Activated CD4-positive, alpha-beta T cell treated with anti-CD3 and anti-CD28 coated beads, Interleukin-2, Interleukin-4, amounts not matched to agents 100 ng/mL and 50 ng/mL, durations not matched to agents 16 hours and 8 hours (primary cell): ENCODE measurements around the gene HIGD1A.
A peak's percentile ranks its signal among the peaks of the same experiment; 100 is the strongest.

Experiments used
- DNase-seq: peaks from one replicate; pipeline ENCODE4 v3.0.0-alpha.2; 2020; ENCODE audit warnings: low spot score

HIGD1A gene

DNA sequence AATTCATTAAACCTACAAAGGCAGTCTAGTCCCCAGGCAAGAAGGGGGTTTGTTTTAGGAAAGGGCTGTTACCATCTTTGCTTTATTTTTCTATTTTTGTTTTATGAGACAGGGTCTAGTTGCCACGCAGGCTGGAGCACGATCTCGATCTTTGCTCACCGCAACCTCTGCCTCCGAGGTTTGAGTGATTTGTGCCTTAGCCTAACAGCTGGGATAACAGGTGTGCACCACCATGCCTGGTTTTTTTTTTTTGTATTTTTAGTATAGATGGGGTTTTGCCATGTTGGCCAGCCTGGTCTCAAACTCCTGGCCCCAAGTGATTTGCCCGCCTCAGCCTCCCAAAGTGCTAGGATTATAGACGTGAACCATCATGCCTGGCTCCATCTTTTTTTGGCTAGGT is 4.9 kb downstream of the HIGD1A start:
- DNase-seq = no peak

DNA sequence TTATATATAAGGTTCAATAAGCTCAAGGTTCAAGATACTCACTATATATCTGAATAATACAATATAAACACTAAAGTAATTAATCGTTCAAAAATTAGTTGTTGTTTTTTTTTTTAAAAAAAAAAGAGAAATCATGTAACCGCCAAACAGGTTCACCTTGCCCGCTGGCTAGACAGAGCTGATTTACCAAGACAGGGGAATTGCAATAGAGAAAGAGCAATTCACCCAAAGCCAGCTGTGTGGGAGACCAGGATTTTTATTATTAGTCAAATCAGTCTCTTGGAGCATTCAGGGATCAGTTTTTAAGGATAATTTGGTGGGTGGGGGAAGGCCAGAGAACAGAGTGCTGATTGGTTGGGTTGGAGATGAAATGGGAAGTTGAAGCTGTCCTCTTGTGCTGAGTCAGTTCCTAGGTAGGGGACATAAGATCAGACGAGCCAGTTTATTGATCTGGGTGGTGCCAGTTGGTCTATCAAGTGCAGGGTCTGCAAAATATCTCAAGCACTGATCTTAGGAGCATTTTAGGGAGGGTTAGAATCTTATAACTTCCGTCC is 7.9 kb downstream of the HIGD1A start:
- no peak for DNase-seq

DNA sequence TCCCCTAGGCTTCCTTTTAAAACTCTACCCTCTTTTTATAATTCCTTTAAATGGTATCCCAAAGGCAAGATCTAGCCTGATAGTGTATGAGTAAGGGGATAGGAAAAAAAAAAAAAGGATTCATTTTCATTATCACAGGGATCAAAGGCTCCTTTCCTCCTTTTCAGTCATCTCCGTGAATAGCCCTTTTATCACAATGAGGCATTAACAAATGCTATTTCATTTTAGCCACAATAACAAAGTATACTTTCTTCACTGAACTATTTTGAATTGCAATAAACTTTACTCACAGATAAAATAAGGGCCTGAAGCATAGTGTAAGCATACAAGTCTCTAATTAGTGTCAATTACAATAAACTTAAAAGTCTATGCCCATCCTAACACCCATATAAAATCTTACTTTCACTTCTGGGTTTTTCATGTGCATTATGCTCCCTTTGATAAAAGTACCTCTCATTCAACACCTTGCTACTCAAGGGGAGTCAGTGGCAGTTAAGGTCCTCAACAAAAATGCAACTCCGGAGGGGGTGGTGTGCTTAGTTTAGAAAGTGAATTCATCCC is 8.6 kb downstream of the HIGD1A start:
- no peak for DNase-seq

DNA sequence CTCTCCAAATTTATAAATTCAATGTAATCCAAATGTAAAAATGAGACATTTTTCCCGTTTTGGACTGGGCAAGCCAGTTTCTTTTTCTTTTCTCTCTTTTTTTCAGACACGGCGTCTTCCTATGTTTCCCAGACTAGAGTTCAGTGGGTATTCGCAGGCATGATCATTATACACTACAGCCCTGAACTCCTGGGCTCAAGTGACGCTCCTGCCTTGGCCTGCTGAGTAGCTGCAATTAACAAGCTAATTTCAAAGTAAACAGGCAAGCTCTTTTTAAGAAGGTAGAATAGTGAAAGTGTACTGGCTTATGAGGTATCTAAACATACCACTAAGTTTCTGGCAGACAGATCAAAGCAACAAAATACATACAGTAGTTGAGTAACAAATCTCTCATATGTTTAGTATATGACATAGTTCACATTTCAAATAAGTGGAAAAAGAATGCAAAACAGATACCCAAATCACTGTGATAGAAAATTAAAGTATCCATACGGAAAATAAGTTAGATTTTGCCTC is 13.5 kb downstream of the HIGD1A start:
- no peak for DNase-seq

DNA sequence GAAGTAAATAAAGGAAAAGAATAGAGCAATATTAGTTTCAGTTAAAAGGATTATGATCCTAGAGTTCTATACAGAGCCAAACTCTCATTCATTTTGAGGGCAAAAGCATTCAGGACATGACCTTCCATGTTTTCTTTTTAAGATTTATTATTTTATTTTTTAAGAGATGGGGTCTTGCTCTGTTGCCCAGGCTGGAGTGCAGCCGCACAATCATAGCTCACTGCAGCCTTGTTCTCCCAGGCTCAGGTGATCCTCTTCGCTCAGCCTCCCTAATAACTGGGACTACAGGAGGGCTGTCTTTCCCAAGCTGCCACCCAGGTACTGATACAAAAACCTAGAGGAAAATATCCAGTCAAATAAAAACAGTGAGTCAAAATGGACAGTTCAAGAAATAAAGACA is 17.7 kb downstream of the HIGD1A start:
- DNase-seq = no peak

DNA sequence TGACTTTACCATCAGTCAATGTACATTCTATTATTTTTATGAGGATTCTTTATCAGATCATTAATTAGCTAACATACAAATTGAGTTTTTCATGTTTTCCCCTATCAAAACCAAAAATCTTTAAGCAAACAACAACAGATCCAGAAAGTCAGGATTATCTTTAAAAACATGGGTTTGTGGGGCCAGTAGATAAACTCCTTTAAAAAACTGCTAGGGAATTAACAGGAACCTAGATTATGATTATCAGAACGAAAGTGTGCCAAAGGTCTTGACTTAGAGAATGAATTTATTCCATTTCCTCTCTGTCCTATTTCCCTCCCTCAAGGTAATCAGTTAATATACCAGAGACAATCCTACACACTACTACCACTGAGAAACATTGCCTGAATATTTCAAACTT is 18.1 kb downstream of the HIGD1A start:
- DNase-seq = no peak

DNA sequence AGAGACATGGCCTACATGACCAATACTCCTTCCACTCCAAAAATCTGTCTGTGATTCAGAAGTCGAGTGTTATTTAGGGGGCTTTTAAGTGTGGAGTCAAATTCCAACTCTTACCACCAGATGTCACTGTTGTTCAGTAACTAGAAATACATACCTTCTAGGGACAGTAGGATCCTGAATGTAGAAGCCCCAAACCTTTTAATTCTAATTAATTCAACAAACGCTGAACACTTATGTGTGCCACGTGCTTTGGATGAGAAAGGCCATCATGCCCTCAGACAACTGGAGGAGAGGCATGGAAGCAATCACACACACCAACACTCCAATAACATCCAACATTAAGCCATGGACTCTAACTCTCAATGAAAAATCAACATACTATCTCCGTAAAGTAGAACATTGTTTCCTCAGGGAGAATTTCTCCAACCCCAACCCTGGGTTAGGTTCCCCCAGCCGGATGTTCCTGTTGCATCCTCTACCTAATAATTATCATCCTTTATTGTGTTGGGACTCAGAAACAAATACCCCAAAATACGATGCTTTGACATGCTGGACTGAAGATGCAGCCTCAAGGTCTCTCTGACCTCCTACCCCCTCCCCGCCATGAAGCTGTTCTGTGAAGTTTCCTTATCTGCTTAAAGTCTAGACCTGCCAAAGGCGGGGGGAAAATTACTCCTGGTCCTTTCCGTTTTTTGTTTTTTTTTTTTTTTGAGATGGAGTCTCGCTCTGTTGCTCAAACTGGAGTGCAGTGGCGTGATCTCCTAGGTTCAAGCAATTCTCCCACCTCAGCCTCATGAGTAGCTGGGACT is 23.2 kb downstream of the HIGD1A start:
- peak; percentile 68 for DNase-seq

DNA sequence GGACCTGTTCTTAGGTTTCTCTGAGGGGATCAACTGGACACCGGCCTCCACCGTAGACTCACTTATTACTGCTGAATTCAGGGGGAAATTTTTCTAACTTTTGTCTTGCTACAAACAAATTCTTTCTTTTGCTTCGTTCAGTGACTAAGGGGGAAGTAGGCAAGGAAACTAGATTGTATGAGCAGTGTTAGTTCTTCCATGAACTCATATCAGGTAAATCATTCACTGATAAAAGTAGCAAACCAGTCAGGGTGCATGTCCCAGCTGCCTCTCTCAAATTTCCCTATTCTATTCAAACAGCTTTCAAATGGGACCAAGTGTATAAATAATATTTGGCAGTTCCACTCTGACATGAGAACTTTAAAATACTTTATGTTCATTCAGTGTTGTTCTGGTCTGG is 23.9 kb downstream of the HIGD1A start:
- no peak for DNase-seq

DNA sequence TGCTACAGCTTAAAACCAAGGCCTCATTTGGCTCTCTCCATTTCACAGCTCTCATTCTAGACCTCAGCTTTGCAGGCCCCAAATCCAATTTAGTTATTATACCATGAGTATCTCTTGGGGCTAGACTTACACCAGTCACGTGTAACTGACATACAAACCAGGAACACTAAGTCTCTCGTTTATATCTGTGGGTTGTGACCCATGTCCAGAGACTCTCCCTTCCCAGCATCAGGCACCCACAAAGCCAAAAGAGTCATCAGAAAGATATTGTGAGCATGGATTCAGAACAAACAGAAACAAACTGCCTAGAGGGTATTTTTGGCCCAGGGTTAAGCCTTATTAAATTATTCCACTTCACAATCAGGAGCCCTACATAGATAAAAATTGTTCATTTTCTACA is 25.6 kb downstream of the HIGD1A start:
- DNase-seq = no peak

DNA sequence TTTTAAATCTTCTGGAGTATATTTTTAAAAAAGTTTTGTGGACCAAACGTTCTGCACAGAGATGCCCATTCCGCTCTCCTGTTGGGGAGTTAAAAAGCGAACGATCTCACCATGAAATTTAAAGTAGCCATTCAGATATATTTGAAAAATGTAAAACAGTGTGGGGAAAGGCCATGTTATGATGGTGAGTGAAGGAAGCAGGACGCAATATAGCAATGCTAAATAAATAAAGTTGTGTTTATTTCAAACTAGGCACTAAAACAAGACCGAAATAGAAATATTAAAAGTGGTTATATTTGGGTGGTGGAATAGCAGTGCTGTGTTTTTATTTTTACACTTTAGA is 30.9 kb downstream of the HIGD1A start:
- no peak for DNase-seq

DNA sequence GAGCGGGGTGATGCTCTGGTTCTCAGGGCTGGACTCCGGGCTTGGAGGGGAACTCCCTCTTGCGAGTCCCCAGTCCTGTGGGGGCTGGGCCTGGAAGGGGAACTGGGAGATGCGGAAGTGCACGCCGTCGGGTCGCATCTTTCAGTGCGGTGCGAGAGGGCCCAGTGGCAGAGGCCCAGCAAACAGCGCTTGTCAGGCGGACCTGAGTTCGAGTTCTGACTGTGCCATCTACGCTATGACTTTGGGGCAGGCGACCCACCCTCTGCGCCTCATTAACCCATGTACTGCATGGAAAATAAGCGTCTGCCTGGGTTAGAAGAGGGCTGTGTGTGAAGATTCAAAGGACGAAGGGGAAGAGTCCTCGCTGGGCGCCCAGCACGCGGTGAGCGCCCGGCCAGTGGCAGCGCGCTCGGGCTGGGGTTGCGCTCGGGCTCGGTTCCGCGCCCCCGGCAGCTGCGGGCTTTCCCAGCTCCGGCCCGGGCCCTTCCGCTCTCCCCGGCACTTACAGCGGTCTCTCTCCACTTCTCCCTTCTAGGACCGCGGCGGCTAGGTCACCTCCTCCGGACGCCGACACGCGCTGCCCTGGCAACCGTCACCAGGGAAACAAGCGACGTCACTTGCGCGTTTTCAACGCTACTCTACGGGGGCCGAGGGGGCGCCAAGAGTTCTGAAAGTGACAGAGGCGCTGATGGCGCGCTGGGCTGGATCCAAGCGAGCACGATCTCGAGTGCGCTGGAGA is 31.5 kb downstream of the HIGD1A start, which contains the start of gene CCDC13:
Gene CCDC13 (minus strand): TSS at position 584 of the 739 bp plus-strand sequence. CDS start 14,908 bp downstream, outside the sequence.
- peak; percentile 92 for DNase-seq

DNA sequence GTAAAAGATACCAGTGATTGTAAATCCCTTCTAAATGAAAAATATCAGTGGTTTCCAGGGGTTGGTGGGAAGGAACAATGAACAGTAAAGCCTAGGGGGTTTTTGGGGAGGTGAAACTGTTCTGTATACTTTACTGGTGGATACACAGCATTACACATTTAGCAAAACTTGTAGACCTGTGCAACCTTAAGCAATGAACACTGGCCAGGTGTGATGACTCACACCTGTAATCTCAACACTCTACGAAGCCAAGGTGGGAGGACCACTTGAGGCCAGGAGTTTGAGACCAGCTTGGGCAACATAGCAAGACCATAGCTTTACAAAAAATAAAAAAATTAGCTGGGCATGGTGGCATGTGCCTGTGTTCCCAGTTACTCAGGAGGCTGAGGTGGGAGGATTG is 33.0 kb downstream of the HIGD1A start:
- no peak for DNase-seq

DNA sequence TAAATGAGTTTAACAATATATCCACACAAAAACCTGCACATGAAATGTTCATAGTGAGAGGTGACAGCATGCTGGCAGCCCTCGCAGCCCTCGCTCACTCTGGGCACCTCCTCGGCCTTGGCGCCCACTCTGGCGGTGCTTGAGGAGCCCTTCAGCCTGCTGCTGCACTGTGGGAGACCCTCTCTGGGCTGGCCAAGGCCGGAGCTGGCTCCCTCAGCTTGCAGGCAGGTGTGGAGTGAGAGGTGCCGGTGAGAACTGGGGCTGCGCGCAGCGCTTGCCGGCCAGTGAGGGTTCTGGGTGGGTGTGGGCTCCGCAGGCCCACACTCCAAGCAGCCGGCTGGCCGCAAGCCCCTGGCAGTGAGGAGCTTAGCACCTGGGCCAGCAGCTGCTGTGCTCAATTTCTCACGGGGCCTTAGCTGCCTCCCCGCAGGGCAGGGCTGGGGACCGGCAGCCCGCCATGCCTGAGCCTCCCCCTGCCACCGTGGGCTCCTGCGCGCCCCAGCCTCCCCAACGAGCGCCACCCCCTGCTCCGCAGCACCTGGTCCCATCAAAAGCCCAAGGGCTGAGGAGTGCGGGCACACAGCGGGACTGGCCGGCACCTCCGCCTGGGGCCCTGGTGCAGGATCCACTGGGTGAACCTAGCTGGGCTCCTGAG is 34.7 kb downstream of the HIGD1A start:
- DNase-seq = no peak

DNA sequence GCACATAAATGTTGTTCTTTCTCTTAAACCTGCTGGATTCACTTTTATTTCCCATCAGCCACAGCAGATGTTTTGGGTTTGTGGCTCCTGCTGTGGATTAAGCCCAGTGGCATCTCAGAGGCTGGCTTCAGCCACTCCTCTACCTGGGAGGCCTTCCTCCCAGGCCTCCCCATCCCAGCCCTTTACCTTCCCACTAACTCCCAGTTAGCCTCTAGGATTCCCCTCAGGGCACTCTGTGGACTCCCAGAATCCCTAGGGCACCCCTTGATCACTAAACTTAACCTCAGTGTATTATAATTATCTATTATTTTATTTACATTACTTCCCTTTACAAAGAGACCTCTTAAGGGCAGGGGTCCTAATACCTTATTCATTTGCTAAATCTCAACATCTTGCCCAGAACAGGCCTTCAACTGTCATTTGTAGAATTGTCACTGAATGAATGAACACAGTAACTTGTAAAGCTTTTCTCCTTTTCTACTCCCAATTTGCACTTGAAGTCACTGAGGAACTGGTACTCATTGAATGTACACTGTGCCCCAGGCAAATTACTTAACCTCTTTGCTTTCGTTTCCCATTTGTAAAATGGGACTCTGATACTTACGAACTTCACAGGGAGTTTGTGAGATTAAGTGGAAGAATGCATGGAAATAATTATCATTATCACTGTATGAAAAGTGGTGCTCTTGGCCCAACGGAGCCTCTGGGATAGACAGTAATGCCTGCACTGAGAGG is 39.6 kb downstream of the HIGD1A start:
- no peak for DNase-seq

DNA sequence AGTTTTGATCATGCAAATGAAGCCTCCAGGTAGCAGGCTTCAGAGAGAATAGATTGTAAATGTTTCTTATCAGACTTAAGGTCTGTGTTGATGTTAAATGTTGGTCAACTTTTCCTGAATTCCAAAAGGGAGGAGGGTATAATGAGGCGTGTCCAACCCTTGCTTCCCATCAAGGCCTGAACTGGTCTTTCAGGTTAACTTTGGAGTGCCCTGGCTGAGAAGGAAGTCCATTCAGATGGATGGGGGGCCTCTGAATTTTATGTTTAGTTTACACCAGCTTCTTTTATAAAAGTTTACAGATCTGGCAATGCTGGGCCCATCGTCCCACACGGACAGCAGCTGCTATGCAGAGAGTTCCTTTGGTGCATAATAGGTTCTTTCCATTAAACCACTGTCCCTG is 40.2 kb downstream of the HIGD1A start:
- no peak for DNase-seq

DNA sequence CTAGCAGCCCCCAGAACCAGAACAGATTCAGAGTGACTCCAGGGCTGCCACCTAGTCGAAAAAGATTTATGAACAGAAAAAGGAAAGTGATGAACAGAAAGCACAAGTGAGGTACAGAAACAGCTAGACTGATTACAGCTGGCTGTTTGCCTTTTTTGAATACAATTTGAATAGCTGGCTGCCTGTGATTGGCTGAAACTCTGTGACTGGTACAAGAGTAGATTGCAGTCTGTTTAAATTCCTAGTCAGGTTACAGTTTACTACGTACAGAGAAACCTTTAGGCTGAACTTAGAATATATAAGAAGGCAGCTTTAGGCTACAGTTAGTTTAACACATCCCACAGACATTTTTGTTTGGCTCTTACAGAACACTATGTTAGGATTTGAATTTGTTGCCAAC is 41.3 kb downstream of the HIGD1A start:
- no peak for DNase-seq

DNA sequence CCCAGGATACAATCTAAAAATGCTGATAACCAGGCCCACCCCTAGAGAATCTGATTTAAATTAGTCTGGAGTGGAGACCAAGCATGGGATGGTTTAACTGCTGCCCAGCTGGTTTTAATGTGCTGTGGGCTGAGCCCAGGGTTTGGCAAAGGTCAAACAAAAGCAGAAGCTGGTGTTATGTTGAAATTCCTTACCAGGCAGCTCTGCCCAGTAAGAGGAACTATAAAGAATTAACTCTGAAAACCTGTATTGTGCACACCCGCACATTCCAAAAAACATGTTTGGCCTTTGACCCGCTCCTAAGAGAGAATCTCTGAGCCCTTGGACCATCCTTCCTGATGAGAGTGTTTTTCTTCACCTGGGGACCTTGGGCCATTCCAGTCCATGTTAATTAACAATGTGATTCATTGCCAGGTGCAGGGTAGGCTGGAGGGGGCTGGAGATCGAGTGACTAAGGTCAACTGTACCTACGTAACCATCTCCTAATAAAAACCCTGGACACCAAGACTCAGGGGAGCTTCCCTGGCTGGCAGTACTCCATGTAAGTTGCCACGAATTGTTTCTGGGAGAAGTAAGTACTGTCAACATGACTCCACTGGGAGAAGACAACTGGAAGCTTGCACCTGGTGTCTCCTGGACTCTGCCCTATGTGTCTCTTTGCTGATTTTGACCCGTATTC is 42.1 kb downstream of the HIGD1A start:
- no peak for DNase-seq

DNA sequence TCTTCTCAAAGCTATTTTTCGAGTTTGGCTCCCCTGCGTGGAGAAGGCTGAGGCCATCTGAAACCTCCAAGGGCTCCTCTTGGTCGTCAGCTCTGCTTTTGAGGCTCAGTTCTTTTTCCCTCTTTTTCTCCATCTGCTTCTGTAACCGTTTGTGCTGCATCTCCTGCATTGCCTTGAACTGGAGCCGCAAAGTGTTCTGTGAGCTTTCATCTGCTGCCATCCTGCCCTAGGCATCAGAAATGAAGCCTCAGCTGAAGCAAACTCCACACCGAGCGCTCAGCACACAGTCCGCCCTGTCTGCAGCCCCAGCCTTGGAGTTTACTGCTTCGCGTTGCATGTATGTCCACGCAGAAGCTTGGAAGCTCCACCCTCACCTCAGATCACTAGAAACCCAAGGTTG is 46.2 kb downstream of the HIGD1A start:
- no peak for DNase-seq

DNA sequence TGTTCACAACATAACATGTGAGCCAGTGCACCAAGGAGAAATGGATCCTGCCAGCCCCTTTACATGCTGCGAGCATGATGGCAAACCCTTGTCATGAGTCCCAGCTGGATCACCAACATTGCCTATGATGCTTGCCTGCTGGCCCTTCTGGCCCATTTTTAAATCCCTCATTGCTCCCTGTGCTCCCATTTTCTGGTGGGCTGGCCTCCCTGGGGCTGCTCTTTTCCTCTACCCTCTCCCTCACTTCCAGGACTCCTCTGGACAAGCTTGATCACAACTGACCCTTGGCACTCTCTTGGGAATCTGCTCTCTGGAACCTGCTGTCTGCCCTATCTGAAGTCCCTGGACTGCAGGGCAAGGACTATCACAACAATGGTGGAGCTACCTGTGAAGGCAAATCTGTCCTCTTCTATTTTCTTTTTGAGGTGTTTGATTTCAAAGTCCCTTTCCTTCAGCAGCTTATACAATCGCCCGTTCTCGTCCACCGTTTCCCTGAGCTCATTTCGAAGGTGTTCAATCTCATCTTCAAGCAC is 47.5 kb downstream of the HIGD1A start:
- DNase-seq = no peak

DNA sequence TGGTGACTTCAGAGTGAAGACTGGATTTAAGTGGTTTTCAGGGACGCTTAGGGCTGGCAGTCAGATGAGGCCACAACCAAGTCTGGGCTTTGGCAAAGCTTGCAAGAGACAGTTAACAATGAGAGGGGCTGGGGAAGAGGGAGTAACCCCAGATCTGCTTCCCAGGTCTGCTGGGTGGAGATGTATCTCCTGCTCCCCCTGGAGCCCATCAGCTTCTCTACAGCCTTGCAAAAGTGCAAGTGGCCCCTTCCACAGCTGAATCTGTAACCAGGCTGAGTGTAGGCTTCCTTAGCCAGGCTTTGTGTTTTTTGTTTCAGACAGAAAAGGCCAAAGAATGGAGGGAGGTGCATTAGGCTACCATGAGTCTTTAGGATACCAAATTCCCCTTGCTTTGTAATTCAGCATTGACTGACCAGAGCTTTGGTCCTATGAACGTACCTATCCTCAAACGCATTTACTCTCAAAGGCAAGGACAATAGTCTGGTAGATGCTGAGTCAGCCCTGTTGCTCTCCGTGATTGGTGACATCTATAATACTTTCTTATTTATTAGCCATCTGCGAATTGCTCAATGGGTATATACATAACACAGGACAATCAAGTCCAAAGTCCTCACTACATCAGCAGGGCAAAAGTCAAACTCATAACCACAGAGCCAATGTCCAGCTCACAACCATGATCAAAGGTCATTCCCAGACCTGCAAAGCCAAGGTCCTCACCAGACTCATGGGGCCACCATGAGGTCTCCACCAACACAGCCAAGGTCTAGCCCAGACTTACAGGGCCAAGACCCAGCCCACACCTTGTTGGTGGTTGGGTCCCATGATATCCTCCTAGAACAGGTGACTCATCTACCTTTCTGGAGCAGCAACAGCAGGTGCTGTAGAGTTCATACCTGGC is 48.4 kb downstream of the HIGD1A start:
- peak; percentile 10 for DNase-seq
